Right lobe of liver (tissue), 4 donors: ENCODE results near the gene GNAI3.

ENCODE experiments used
- POLR2A ChIP-seq: fragments of 450-650 bp; IDR thresholded peaks from one replicate; pipeline ENCODE4 v1.6.1; 2017; ENCODE audit warnings: antibody characterized with exemption, mild to moderate bottlenecking
- TF ChIP-seq, protein P1 (sequence below), 4 donors: fragments of 200-600 bp in 3 of 4; fragments of 450-650 bp in 1 of 4; IDR thresholded peaks; one replicate each; pipeline versions ENCODE4 v1.5.1 to v1.8.0; 2016 to 2022; ENCODE audit warnings: antibody characterized with exemption in 4 of 4, mild to moderate bottlenecking in 2 of 4
- donor health status: DM: no; HTN: no; CAD: no.
- donor health status: DM: no; HTN: no; CAD: no.
- donor health status: DM: no; HTN: yes; CAD: no.

DNA sequence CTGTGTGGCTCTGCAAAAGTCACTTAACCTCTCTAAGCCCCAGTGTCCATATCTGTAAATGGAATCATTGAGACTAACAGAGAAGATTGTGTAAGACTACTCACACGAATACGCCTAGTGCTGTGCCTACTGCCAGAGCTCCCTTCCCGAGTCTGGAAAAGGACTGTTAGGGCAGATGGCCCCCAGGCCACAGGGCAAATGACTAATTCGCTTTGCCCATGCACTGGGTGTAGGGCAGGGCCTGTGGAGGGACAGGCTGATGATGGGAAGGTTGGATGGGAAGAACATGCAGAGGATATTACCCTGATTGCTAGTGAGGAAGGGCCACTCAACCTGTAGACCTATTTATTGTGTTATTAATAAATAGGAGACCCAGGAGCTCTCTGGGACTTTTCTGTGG, 12.9 kb upstream of the GNAI3 start:
- TF ChIP-seq, protein P1, sequence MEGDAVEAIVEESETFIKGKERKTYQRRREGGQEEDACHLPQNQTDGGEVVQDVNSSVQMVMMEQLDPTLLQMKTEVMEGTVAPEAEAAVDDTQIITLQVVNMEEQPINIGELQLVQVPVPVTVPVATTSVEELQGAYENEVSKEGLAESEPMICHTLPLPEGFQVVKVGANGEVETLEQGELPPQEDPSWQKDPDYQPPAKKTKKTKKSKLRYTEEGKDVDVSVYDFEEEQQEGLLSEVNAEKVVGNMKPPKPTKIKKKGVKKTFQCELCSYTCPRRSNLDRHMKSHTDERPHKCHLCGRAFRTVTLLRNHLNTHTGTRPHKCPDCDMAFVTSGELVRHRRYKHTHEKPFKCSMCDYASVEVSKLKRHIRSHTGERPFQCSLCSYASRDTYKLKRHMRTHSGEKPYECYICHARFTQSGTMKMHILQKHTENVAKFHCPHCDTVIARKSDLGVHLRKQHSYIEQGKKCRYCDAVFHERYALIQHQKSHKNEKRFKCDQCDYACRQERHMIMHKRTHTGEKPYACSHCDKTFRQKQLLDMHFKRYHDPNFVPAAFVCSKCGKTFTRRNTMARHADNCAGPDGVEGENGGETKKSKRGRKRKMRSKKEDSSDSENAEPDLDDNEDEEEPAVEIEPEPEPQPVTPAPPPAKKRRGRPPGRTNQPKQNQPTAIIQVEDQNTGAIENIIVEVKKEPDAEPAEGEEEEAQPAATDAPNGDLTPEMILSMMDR (IDR thresholded peaks at IDR 0.05), result no peak
- no peak for TF ChIP-seq POLR2A
